Measurements from ENCODE around the gene SLC6A3.
A peak's percentile ranks its signal among the peaks of the same experiment; 100 is the strongest.

DNA sequence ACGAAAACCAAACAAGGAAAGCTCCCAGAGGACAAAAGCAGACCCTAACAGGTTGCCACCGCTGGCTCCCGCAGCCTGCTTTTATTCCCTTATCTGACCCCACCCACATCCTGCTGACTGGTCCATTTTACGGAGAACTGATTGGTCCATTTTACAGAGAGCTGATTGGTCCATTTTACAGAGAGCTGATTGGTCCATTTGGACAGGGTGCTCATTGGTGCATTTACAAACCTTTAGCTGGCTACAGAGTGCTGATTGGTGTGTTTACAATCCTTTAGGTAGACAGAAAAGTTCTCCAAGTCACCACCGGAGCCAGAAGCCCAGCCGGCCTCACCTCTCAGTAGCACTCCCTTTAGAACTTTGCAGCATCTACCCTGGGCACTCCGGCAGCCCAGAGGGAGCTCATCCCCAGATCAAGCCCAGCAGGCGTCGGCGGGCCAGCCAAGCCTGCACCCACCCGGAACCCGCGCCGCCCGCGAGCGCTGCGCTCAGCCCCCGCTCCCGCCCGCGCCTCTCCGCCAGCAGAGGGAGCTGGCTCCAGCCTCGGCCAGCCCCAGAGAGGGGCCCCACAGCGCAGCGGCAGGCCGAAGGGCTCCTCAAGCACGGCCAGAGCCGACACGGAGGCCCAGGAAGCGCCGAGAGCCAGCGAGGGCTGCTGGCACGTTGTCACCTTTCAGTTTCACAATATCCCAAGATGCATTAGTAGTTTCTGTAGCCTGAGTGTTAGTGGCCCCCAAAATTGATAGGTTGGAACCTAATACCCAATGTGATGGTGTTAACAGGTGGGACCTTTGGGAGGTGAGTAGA lies 65.0 kb downstream of the SLC6A3 start:
- TF ChIP-seq, protein P1, sequence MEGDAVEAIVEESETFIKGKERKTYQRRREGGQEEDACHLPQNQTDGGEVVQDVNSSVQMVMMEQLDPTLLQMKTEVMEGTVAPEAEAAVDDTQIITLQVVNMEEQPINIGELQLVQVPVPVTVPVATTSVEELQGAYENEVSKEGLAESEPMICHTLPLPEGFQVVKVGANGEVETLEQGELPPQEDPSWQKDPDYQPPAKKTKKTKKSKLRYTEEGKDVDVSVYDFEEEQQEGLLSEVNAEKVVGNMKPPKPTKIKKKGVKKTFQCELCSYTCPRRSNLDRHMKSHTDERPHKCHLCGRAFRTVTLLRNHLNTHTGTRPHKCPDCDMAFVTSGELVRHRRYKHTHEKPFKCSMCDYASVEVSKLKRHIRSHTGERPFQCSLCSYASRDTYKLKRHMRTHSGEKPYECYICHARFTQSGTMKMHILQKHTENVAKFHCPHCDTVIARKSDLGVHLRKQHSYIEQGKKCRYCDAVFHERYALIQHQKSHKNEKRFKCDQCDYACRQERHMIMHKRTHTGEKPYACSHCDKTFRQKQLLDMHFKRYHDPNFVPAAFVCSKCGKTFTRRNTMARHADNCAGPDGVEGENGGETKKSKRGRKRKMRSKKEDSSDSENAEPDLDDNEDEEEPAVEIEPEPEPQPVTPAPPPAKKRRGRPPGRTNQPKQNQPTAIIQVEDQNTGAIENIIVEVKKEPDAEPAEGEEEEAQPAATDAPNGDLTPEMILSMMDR (conservative IDR thresholded peaks at IDR 0.05; ENCODE audit: low read length) = peak; percentile 29; the same call in 1 of the 2 replicates
- no peak for TF ChIP-seq EZH2phosphoT487 (IDR thresholded peaks at IDR 0.05; ENCODE audit: borderline replicate concordance)
